HTR-8/SVneo (cell line): Measurements from ENCODE around the gene GPALPP1.
"Not testable (repeated sequence)": the region's sequence is repeated elsewhere in the genome, so short reads cannot be mapped to it uniquely, and the experiment has no call there.

Experiments
- DNase-seq: peaks from one replicate; pipeline ENCODE4 v3.0.0; 2011; ENCODE audit warnings: low spot score, mixed read lengths; ENCODE audit not compliant: insufficient read length
- FAIRE-seq: peaks from 2 replicates; lab custom pipeline; 2011; peaks lifted over from hg19 to GRCh38; lab: Jason Lieb, UNC

The GPALPP1 gene, protein sequence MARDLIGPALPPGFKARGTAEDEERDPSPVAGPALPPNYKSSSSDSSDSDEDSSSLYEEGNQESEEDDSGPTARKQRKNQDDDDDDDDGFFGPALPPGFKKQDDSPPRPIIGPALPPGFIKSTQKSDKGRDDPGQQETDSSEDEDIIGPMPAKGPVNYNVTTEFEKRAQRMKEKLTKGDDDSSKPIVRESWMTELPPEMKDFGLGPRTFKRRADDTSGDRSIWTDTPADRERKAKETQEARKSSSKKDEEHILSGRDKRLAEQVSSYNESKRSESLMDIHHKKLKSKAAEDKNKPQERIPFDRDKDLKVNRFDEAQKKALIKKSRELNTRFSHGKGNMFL

DNA sequence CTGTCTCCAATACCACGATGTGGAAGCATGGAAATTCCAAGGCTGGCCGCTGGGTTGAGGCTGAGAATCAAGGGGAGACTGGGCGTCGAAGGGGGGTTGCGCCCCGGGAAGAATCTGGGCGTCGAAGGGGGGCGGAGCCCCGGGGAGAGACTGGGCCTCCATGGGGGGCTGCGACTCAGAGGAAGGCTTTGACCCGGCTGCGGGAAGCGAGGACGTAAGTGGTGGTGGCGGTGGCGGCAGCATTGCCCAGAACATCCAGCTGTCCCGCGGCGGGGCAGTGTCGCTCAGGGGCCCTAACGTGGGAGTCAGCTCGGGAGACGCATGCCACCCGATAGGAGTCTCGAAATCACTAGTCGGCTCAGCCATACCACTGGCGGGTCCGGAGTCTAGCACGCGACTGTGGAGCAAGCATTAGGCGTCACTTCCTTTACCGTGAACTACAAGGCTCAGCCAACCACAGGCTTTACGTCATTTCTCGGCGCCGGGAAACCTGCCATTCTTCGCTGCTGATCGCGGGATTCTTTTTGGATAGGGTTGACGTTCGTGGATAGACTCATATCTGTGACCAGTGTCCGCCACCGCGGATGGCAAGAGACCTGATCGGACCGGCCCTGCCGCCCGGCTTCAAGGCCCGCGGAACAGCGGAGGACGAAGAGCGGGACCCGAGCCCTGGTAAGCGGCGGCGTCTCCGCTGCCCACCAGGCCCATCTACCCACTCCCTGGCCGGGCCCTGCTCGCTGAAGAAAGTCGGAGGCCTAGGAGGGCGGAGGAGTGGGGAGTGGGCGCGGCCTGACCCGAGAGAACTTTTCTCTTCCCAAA, at the start of gene GPALPP1, which contains the start of gene NUFIP1:
GPALPP1 (plus strand) TSS at position 468 of the 819 bp plus-strand sequence; CDS start at position 585, 117 bp downstream.
NUFIP1 (minus strand) TSS at position 401 of the 819 bp plus-strand sequence; CDS start at position 366, 35 bp downstream.
- DNase-seq (peak; percentile 89), FAIRE-seq (peak; percentile 23)

DNA sequence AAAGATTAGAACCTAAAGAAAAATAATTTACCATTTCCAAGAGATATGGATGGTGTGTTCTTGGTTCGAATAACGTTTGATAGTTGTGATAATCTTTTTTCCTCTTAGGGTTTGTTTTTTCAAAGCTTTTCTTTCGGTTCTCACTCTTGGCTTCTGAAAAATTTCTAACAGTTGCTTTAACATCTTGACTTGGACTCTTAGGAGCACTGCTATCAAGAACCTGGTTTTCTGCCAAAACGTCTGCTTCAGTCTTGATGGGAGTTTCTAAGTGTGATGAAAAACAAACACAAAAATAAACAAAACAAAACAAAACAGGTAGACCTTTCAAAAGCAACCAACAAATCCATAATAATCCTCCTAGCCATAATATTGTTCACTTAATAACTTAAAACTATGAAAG, 45.9 kb upstream of the GPALPP1 start:
- not testable (repeated sequence) for DNase-seq, FAIRE-seq

GRCh38 chr13:44951184-44951583, 38.2 kb upstream of the GPALPP1 start:
- FAIRE-seq: no peak
- DNase-seq: no peak

GRCh38 chr13:44952671-44953070, 36.7 kb upstream of the GPALPP1 start:
- DNase-seq (no peak), FAIRE-seq (no peak)

GRCh38 chr13:44954224-44954623, 35.1 kb upstream of the GPALPP1 start:
- no peak for DNase-seq
- no peak for FAIRE-seq

DNA sequence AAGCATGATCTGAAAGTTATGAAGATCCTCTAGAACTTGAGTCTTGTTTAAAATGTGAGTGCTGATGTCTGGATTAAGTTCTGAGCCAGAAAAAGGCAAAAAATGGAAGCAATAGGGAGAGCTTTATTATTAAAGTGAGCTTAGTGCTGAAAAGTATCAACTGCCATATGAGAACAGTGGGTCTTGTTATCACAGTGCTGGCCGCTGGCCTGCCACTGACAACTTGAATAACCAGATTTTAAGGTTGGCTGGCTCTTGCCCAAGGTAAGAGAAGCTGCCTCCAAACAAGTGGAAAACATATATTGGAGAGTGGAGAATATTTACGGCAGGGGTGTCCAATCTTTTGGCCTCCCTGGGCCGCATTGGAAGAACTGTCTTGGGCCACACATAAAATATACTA, 33.9 kb upstream of the GPALPP1 start:
- FAIRE-seq (no peak), DNase-seq (no peak)

DNA sequence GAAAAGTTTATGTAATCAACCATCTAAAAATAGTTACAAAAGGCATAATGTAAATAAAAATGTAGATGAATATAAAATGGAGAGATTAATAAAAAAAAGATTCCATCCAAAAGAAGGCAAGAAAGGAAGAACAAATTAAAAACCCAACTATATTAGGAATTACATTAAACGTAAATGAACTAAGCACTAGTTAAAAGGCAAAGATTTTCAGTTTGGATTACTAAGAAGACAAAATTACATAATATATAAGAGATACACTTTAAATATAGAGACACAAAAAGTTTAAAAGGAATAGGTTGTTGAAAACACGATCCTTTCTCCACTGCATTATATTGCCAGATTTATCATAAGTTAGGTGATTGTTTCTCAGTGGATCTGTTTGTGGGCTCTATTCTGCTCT, 27.3 kb upstream of the GPALPP1 start:
- FAIRE-seq (no peak), DNase-seq (no peak)

DNA sequence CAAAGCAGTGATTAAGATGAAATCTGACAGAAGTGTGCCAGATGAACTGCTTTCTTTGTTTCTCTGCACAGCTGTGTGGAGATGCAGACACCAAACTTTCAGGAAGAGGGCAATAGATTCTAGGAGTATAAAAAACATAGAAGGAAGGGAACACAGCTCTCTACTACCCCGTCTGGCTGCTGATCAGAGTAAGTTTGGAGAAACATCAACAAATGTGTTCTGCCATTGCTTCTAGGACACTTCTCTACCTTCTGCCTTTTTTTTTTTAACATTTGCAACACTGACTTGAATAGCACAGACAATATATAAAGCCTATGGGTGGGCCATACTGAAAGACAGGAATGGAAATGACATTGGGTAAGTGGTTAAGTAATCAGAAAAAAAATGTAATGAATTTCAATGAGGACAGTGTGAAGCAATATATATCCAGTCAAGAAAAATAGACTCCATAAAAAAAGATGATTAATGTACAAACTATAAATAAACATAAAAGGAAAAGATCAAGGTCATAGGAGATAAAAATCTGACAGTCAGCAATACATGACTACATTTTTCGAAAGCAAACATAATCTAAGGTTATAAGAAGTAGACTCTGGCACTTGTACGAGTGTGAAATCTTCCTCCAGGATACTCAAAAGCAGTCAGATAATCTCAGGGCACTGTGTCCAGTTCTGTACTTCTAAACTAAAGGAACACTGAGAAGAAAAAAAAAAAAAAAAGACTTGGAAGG, 21.5 kb upstream of the GPALPP1 start:
- DNase-seq (no peak), FAIRE-seq (no peak)

DNA sequence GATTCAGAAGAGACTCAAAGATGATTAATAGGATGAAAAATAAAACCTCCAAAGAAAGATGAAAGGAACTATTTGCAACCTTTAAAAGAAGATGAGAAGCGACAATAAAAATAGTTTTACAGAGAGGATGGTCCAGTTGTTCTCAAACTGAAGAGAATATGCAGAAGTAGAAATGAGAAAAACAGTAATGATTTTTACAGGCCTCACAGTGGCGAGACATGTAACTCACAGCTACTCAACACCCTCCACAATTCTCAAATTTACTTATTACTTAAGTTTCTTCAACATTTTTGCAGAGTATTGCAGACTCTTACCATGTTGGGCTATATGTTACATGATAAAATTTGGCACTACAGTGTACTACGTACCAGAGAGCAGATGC, 20.9 kb upstream of the GPALPP1 start:
- FAIRE-seq (no peak), DNase-seq (no peak)

GRCh38 chr13:44969551-44970484, 19.5 kb upstream of the GPALPP1 start:
- FAIRE-seq: no peak

DNA sequence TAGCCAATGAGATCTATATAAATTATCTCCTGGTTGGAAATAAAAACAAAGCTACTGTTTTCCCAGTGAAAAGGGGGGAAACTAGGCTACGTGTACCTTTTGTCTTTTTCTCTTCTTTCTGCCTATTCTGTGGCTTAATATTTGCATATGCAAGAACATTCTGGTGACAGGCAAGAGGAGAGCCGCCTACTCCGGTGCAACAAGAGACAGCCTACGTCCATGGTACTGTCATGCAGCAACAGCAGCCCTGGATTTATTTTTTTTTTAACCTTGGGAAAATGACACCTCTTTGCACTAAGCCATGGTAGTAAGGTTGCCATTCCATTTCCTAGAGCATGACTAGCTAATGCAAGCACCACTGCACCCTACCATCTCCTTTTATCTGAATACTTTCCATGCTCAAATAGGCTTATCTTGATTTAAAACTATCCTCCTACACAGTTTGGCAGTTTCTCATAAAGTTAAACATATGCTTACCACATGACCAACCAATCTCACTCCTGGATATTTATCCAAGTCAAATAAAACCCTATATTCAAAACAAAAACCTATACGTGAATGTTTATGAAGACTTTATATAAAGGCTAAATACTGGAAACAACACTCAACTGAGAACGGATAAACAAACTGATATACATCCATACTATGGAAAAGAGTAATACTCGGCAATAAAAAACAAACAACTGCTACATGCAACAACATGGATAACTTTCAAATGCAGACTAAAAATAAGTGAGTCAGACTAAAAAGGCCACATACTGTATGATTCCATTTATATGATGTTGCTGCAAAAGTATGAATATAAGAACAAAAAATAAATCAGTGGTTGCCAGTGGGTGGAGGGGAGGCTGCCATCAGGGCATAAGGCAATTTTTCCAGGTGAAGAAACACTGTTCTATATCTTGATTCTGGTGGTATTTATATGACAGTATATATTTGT, 17.4 kb upstream of the GPALPP1 start:
- no peak for FAIRE-seq
- no peak for DNase-seq

More at GRCh38 chr13:44969551-44970484, 19.5 kb upstream of the GPALPP1 start:
- DNase-seq: peak; percentile 31

- FAIRE-seq: no peak
Measured at GRCh38 chr13:44972956-44973581, 16.3 kb upstream of the GPALPP1 start.

GRCh38 chr13:44974056-44974793, 15.1 kb upstream of the GPALPP1 start:
- no peak for FAIRE-seq

More at GRCh38 chr13:44972956-44973581, 16.3 kb upstream of the GPALPP1 start:
- DNase-seq: no peak

GRCh38 chr13:44976196-44976595, 13.1 kb upstream of the GPALPP1 start:
- FAIRE-seq: no peak
- DNase-seq: no peak

More at GRCh38 chr13:44974056-44974793, 15.1 kb upstream of the GPALPP1 start:
- DNase-seq: no peak

GRCh38 chr13:44976949-44977583, 12.3 kb upstream of the GPALPP1 start:
- DNase-seq (no peak), FAIRE-seq (no peak)

DNA sequence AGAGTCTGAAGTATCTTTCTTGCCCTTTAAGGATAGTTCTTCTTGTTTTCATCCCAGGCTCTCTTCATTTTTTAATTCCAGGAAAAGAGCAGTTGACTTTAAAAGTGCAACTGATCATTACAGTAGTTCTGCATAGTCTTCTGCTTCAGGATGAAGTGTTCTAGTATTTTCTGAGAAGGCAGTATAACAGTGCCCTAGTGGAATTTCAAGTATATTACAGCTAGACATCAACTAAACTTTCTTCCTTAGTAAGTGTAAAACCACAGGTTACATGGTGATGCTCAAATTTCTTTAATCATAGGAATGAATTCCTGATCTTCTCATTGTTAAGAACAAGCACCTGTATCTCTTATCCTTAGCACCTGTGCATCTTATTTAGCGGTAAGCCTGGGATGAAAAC, 11.0 kb upstream of the GPALPP1 start:
- FAIRE-seq (no peak), DNase-seq (no peak)

GRCh38 chr13:44989941-44990340, 603 bp downstream of the GPALPP1 start:
- FAIRE-seq (no peak), DNase-seq (no peak)
